Tibial nerve (tissue), 4 donors: ENCODE results near the gene RNASEH2B. TPM values are rescaled to one million over a fixed set of nuclear protein-coding genes. Genes with fewer than 3 reads are reported as not detected.

Experiments used
- DNase-seq, 2 donors: peaks; one replicate each; pipeline ENCODE4 v3.0.0-alpha.2; 2019; ENCODE audit warnings: low spot score in 2 of 2
- H3K27ac ChIP-seq, 4 donors: fragments of 200-600 bp; sonication (generic) in 3 of 4; one replicate each; pipeline ENCODE4 v1.5.1; 2017 to 2019; ENCODE audit warnings: mild to moderate bottlenecking in 1 of 4
- H3K27me3 ChIP-seq, 2 donors: fragments of 200-600 bp; sonication (generic) in 1 of 2; one replicate each; pipeline versions ENCODE4 v1.5.1 to v1.6.0; 2017 to 2019
- H3K36me3 ChIP-seq, 3 donors: fragments of 200-600 bp; sonication (generic); one replicate each; pipeline ENCODE4 v1.5.1; 2018 to 2019
- H3K4me1 ChIP-seq, 4 donors: fragments of 200-600 bp; sonication (generic) in 3 of 4; one replicate each; pipeline ENCODE4 v1.5.1; 2017 to 2019
- H3K4me3 ChIP-seq, 4 donors: fragments of 200-600 bp; sonication (generic) in 3 of 4; one replicate each; pipeline ENCODE4 v1.5.1; 2017 to 2019; ENCODE audit warnings: mild to moderate bottlenecking in 1 of 4, moderate library complexity in 1 of 4
- H3K9me3 ChIP-seq, 4 donors: fragments of 200-600 bp; sonication (generic) in 3 of 4; one replicate each; pipeline ENCODE4 v1.5.1; 2017 to 2019
- EP300 ChIP-seq, 2 donors: sonication (generic); formaldehyde crosslinking; IDR thresholded peaks; one replicate each; pipeline ENCODE4 v1.6.1; 2017; ENCODE audit warnings: antibody characterized with exemption in 2 of 2, mild to moderate bottlenecking in 1 of 2
- POLR2A ChIP-seq, 2 donors: fragments of 450-650 bp; IDR thresholded peaks; one replicate each; pipeline ENCODE4 v1.6.1; 2017; ENCODE audit warnings: antibody characterized with exemption in 2 of 2, mild to moderate bottlenecking in 2 of 2, moderate library complexity in 2 of 2
- WGBS, 2 donors: methylation state at CpG; one replicate each; pipeline ENCODE4 v1.1.5; 2018; 5-methylcytosine and 5-hydroxymethylcytosine counted together
- total RNA-seq, 4 donors: library from RNA; depleted of rRNA; stranded (reverse); fragments of >200 nt; gene quantifications; one replicate each; pipeline ENCODE4 v1.1.0, GENCODE V29; 2016
- TF ChIP-seq, protein P1 (sequence below), 5 experiments: fragments of 200-600 bp in 3 of 5; fragments of 450-650 bp in 2 of 5; sonication (generic) in 3 of 5; IDR thresholded peaks; one replicate each; pipeline ENCODE4 v1.5.1; 2016 to 2019; ENCODE audit warnings: antibody characterized with exemption in 5 of 5, mild to moderate bottlenecking in 3 of 5, moderate library complexity in 2 of 5

RNASEH2B gene
- total RNA-seq, 4 donors from 2014 or later = 52.5 to 104 (median 76.5) TPM

DNA sequence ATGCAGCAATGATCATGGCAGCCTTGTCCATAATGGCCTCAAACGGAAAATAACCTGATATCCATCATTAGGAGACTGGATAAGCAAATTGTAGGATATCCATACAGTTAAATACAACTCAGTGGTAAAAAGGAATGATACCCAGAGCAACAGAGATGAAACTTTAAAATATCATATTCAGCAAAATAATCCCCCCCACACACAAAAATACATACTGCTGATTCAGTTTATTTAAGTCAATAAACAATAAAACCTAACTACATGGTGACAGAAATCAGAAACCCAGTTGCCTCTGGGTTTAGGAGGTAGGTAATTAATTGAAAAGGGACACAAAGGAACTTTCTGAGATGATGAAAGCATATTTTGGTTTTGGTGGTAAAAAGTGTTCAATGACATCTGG, 38.2 kb upstream of the RNASEH2B start:
- TF ChIP-seq EP300 (IDR thresholded peaks at IDR 0.05) (no peak), POLR2A (IDR thresholded peaks at IDR 0.05) (no peak)
- TF ChIP-seq, protein P1, sequence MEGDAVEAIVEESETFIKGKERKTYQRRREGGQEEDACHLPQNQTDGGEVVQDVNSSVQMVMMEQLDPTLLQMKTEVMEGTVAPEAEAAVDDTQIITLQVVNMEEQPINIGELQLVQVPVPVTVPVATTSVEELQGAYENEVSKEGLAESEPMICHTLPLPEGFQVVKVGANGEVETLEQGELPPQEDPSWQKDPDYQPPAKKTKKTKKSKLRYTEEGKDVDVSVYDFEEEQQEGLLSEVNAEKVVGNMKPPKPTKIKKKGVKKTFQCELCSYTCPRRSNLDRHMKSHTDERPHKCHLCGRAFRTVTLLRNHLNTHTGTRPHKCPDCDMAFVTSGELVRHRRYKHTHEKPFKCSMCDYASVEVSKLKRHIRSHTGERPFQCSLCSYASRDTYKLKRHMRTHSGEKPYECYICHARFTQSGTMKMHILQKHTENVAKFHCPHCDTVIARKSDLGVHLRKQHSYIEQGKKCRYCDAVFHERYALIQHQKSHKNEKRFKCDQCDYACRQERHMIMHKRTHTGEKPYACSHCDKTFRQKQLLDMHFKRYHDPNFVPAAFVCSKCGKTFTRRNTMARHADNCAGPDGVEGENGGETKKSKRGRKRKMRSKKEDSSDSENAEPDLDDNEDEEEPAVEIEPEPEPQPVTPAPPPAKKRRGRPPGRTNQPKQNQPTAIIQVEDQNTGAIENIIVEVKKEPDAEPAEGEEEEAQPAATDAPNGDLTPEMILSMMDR (IDR thresholded peaks at IDR 0.05) = no peak
- H3K36me3 ChIP-seq = no peaks in the 10 kb centered on the region
- no peaks in the 10 kb centered on the region for H3K9me3 ChIP-seq
- WGBS, 2 donors = 91 to 96% methylated on average over 1 of the region's 1 CpG
- no peak overlapping the region for H3K4me3 ChIP-seq
- H3K27me3 ChIP-seq = no peaks in the 10 kb centered on the region
- H3K27ac ChIP-seq = no peak overlapping the region
- peaks cover 0 to 5% (median 0%) of the 10 kb centered on the region in 4 donors for H3K4me1 ChIP-seq
- DNase-seq = no peak

DNA sequence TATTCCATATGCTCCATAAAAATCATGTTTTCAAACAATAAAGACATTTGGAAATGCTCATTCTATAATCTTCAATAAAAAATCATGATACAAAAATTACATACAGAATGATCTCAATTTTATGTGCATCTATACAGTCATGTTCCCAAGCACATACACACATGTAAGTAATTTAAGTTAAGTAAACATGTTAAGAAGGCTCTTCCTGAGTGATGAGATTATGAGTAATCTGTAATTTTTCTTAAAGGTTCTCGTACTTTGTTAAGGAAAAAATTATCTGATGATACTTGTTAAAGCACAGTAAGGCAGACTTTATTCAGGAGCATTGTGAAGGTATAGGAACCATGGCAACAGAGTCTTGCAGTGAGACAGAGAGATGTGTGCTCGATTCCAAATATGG, 36.1 kb upstream of the RNASEH2B start:
- 65 to 73% methylated on average over 2 of the region's 2 CpGs for WGBS, 2 donors
- Histone ChIP-seq H3K27me3 (no peaks in the 10 kb centered on the region), H3K4me1 (no peaks in the 10 kb centered on the region), H3K36me3 (no peaks in the 10 kb centered on the region), H3K4me3 (no peak overlapping the region), H3K9me3 (no peaks in the 10 kb centered on the region), H3K27ac (no peak overlapping the region)
- TF ChIP-seq, protein P1 (IDR thresholded peaks at IDR 0.05) = no peak
- no peak for TF ChIP-seq EP300 (IDR thresholded peaks at IDR 0.05)
- TF ChIP-seq POLR2A (IDR thresholded peaks at IDR 0.05) = no peak
- DNase-seq = no peak

DNA sequence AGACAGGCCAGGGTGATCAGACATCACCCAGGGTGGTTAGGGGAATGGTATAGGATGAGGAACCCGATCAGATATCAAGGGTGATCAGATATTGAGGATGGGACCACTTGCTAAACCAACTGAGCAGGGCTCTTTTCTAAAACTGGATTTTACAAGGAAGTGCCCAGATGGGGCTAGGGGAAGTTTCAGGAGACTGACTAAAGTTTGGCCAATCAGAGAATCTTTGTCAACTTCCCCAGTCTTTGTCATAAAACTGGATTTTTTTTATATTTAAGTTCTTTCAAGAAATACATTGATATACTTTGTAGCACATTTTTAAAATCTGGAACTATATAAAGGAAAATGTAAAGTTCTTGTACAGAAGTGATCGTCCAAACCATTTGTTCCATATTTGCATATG, 35.6 kb upstream of the RNASEH2B start:
- no peaks in the 10 kb centered on the region for H3K27me3 ChIP-seq
- H3K27ac ChIP-seq = no peak overlapping the region
- H3K9me3 ChIP-seq = no peaks in the 10 kb centered on the region
- TF ChIP-seq, protein P1 (IDR thresholded peaks at IDR 0.05) = no peak
- no peak for TF ChIP-seq POLR2A (IDR thresholded peaks at IDR 0.05)
- TF ChIP-seq EP300 (IDR thresholded peaks at IDR 0.05) = no peak
- H3K4me3 ChIP-seq = no peak overlapping the region
- DNase-seq = no peak
- H3K4me1 ChIP-seq = no peaks in the 10 kb centered on the region
- no peaks in the 10 kb centered on the region for H3K36me3 ChIP-seq
- 94 to 96% methylated on average over 2 of the region's 2 CpGs for WGBS, 2 donors

DNA sequence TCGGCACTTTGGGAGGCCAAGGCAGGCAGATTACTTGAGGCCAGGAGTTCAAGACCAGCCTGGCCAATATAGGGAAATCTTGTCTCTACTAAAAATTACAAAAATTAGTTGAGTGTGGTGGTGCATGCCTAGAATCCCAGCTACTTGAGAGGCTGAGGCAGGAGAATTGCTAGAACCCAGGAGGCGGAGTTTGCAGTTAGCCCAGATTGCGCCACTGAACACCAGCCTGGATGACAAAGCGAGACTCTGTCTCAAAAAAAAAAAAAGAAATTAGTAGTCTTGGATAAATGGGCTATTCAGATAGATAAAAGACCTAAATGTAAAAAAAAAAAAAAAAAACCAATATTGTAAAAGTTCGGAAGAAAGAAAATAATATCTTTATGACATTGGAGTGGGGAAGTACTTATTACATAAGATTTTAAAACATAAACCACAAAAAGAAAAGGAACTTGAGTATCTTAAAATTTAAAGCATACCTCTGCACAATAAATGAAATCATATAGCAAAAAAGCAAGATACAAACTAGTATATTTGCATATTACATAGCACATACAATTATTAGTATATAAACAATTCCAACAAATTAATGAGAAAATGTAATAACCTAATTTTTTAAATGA, 26.7 kb upstream of the RNASEH2B start:
- WGBS, 2 donors = 88 to 90% methylated on average over 5 of the region's 5 CpGs
- H3K9me3 ChIP-seq = peaks cover 0 to 7% (median 0%) of the 10 kb centered on the region in 4 donors

DNA sequence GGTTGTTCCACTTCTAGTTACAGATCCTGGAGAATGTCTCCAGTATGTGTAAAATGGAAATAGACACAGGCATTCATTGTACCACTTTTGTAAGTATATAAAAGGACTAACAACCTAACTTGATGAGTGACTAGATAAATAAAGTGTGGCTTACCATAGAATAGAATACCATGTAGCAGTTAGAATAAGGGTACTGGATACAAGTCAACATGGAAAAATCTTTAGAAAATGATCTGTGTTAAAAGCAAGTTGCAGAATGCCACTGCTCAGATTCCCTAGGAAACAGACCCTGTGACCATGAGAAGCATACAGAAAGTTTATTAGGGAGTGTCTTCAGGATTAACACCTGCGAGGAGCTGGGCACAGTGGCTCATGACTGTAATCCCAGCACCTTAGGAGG, 25.9 kb upstream of the RNASEH2B start:
- no peak for TF ChIP-seq EP300 (IDR thresholded peaks at IDR 0.05)
- no peak for TF ChIP-seq POLR2A (IDR thresholded peaks at IDR 0.05)
- TF ChIP-seq, protein P1 (IDR thresholded peaks at IDR 0.05) = no peak
- Histone ChIP-seq H3K36me3 (no peaks in the 10 kb centered on the region), H3K9me3 (peaks cover 0 to 7% (median 0%) of the 10 kb centered on the region in 4 donors), H3K27me3 (no peaks in the 10 kb centered on the region), H3K27ac (no peak overlapping the region), H3K4me1 (no peaks in the 10 kb centered on the region), H3K4me3 (no peak overlapping the region)
- no peak for DNase-seq
- 83 to 86% methylated on average over 1 of the region's 1 CpG for WGBS, 2 donors

More for the DNA sequence above, 26.7 kb upstream of the RNASEH2B start:
- Histone ChIP-seq H3K36me3 (no peaks in the 10 kb centered on the region), H3K4me3 (no peak overlapping the region), H3K4me1 (no peaks in the 10 kb centered on the region), H3K27ac (no peak overlapping the region), H3K27me3 (no peaks in the 10 kb centered on the region)
- DNase-seq = no peak
- no peak for TF ChIP-seq POLR2A (IDR thresholded peaks at IDR 0.05)
- TF ChIP-seq EP300 (IDR thresholded peaks at IDR 0.05) = no peak
- TF ChIP-seq, protein P1 (IDR thresholded peaks at IDR 0.05) = no peak
